ENCODE results near the gene FSIP2. TPM values are rescaled to one million over a fixed set of nuclear protein-coding genes. Genes with fewer than 3 reads are reported as not detected.

FSIP2 gene
- total and polyA plus RNA-seq, 10 of the 15 experiments (the other 5 are each of a cell fraction or from before 2014, with no cell fraction given) = 0.03 to 1.3 (median 0.13) TPM

GRCh38 chr2:185825557-185825956 is 87.0 kb downstream of the FSIP2 start:
- intact Hi-C loops (cut with micrococcal nuclease; ENCODE audit: unreplicated experiment) = no loop called here
- ATAC-seq (no peak), FAIRE-seq (no peak), DNase-seq (ENCODE audit: low read depth, low spot score) (no peak)
- H3K4me3 ChIP-seq = no peak overlapping the region
- H3K79me2 ChIP-seq (ENCODE audit: control insufficient read depth, insufficient read depth, low read length) = no peaks in the 10 kb centered on the region
- no peak overlapping the region for H3K9ac ChIP-seq (ENCODE audit: control insufficient read depth, insufficient read depth, low read length)
- H3K27ac ChIP-seq (ENCODE audit: control insufficient read depth, insufficient read depth) = no peak overlapping the region
- H3K4me2 ChIP-seq (ENCODE audit: control insufficient read depth, insufficient read depth) = no peak overlapping the region
- ChIA-PET POLR2A (no interaction called here), RAD21 (ENCODE audit: unreplicated experiment) (no interaction called here), SMC1A (ENCODE audit: uncharacterized antibody, unreplicated experiment) (no interaction called here), CTCF (no interaction called here)
- in situ Hi-C loops (cut with MboI) = no loop called here
- no peaks in the 10 kb centered on the region for H3K9me3 ChIP-seq (replicated peaks; ENCODE audit: control insufficient read depth, insufficient read depth, low read length)
- no peaks in the 10 kb centered on the region for H3K36me3 ChIP-seq (ENCODE audit: control insufficient read depth in 2 of 2, insufficient read depth in 2 of 2, low read length in 1 of 2)
- H4K20me1 ChIP-seq (ENCODE audit: control insufficient read depth, insufficient read depth) = no peaks in the 10 kb centered on the region
- no TSS peak for BruUV-seq (replicated peaks)
- no peaks in the 10 kb centered on the region for H3K4me1 ChIP-seq (ENCODE audit: control insufficient read depth, insufficient read depth, low read length)
- TF ChIP-seq KAT2A (conservative IDR thresholded peaks at IDR 0.05; ENCODE audit: control insufficient read depth, low read depth, low read length) (no peak), SIX5 (IDR thresholded peaks at IDR 0.05; ENCODE audit: low read depth, low read length, severe bottlenecking) (no peak), TARDBP (IDR thresholded peaks at IDR 0.05; ENCODE audit: borderline replicate concordance) (no peak), NRF1 (conservative IDR thresholded peaks at IDR 0.05; ENCODE audit: low read depth, low read length) (no peak), CREM (IDR thresholded peaks at IDR 0.05; ENCODE audit: low read depth) (no peak), SUZ12 (IDR thresholded peaks at IDR 0.05; ENCODE audit: unreplicated experiment) (no peak), EP300 (IDR thresholded peaks at IDR 0.05; ENCODE audit: borderline replicate concordance in 1 of 2, control insufficient read depth in 1 of 2, low read depth in 2 of 2, low read length in 2 of 2) (no peak), BACH1 (IDR thresholded peaks at IDR 0.05; ENCODE audit: borderline replicate concordance) (no peak), POLR2AphosphoS2 (IDR thresholded peaks at IDR 0.05; ENCODE audit: low read depth, low read length) (no peak)
- TF ChIP-seq, protein P1, sequence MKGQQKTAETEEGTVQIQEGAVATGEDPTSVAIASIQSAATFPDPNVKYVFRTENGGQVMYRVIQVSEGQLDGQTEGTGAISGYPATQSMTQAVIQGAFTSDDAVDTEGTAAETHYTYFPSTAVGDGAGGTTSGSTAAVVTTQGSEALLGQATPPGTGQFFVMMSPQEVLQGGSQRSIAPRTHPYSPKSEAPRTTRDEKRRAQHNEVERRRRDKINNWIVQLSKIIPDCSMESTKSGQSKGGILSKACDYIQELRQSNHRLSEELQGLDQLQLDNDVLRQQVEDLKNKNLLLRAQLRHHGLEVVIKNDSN (IDR thresholded peaks at IDR 0.05; ENCODE audit: borderline replicate concordance, extremely low read length, insufficient read depth, low read depth, low read length) = no peak
- H2AFZ ChIP-seq (ENCODE audit: control insufficient read depth, low read depth, low read length) = no peak overlapping the region
- H3K27me3 ChIP-seq (replicated peaks in 1 of 2; ENCODE audit: control insufficient read depth in 2 of 2, insufficient read depth in 2 of 2, low read length in 1 of 2) = no peaks in the 10 kb centered on the region
